ENCODE results near the gene HEMK1. TPM values are rescaled to one million over a fixed set of nuclear protein-coding genes. Genes with fewer than 3 reads are reported as not detected.

HEMK1 gene
- total and polyA plus RNA-seq, 2 of the 8 experiments (the other 6 are each of a cell fraction or from before 2014, with no cell fraction given), result 9.7 to 10.6 TPM

DNA sequence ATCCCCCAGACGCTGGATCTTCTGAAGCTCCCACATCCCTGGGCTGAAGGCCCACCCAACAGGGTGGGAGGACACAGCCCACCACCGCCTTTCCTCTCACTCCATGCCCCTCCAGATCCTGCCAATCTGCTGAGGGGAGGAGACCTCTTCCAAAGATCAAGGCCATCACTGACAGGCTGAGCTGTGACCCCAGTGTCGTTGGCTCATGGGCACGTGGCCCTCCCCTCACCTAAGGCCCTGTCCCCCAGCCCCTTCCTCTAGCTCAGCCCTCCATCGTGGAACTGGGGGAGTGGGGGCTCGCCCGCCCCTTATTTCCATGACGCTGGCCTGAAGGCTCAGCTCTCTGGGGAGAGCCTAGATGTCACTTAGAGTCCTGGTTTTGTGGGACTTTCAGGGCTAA lies 12.2 kb upstream of the HEMK1 start (continued):
- no peak for TF ChIP-seq POLR2AphosphoS5 (IDR thresholded peaks at IDR 0.05; ENCODE audit: low read depth, low read length)
